H1 (cell line): Measurements from ENCODE around the gene C2CD4B. TPM values are rescaled to one million over a fixed set of nuclear protein-coding genes. Genes with fewer than 3 reads are reported as not detected.

ENCODE experiments used
- CTCF ChIA-PET: fragments of 300-600 bp; sonication (Branson Sonifier 250); formaldehyde crosslinking; loops from one replicate; lab custom pipeline; 2021; ENCODE audit not compliant: partially characterized antibody; lab: Charles Lee
- POLR2A ChIA-PET: fragments of 300-600 bp; sonication (Branson Sonifier 250); formaldehyde crosslinking; loops from one replicate; lab custom pipeline; 2021; ENCODE audit warnings: inconsistent platforms; ENCODE audit not compliant: partially characterized antibody; lab: Charles Lee
- DNase-seq, 2 experiments: peaks; one replicate each; pipeline versions ENCODE4 v3.0.0 to v3.0.0-alpha.2; 2010 to 2022; ENCODE audit warnings: low spot score in 2 of 2, low read depth in 1 of 2, mixed read lengths in 1 of 2
- FAIRE-seq: peaks from 2 replicates; lab custom pipeline; 2011; peaks lifted over from hg19 to GRCh38; lab: Jason Lieb, UNC
- H2AFZ ChIP-seq: 2 replicates; pipeline ENCODE4 v1.8.1; 2012; ENCODE audit warnings: low read length, inconsistent platforms
- H2AK5ac ChIP-seq: 2 replicates; pipeline ENCODE4 v1.6.1; 2013; ENCODE audit warnings: low read depth, low read length
- H2BK120ac ChIP-seq: replicated peaks from 2 replicates; pipeline ENCODE3; 2013; ENCODE audit warnings: low read depth, low read length, inconsistent platforms
- H2BK12ac ChIP-seq: 2 replicates; pipeline ENCODE4 v1.6.1; 2013; ENCODE audit warnings: low read depth, low read length
- H2BK15ac ChIP-seq: 2 replicates; pipeline ENCODE4 v1.6.1; 2013; ENCODE audit warnings: low read length
- H2BK20ac ChIP-seq: 2 replicates; pipeline ENCODE4 v1.6.1; 2013; ENCODE audit warnings: low read length
- H2BK5ac ChIP-seq: 2 replicates; pipeline ENCODE4 v1.6.1; 2013; ENCODE audit warnings: low read depth, low read length
- H3K14ac ChIP-seq: 2 replicates; pipeline ENCODE4 v1.6.1; 2013; ENCODE audit warnings: inconsistent platforms; ENCODE audit not compliant: insufficient read length
- H3K18ac ChIP-seq: 2 replicates; pipeline ENCODE4 v1.6.1; 2013; ENCODE audit warnings: low read length; ENCODE audit errors: extremely low read depth
- H3K23ac ChIP-seq: 2 replicates; pipeline ENCODE4 v1.6.1; 2013; ENCODE audit warnings: inconsistent platforms; ENCODE audit not compliant: insufficient read length
- H3K23me2 ChIP-seq: 2 replicates; pipeline ENCODE4 v1.6.1; 2013; ENCODE audit warnings: low read depth, low read length
- H3K27ac ChIP-seq: 2 replicates; pipeline ENCODE4 v1.6.1; 2011; ENCODE audit warnings: low read depth, low read length, inconsistent platforms
- H3K27me3 ChIP-seq, 4 experiments: replicated peaks in 1 of 4; 1 replicate in 1 of 4; 2 replicates in 3 of 4; pipeline versions ENCODE4 v1.6.1 to v1.8.1; 2011 to 2013; ENCODE audit warnings: low read length in 3 of 4, mild to moderate bottlenecking in 3 of 4, inconsistent platforms in 2 of 4, mixed read lengths in 2 of 4, moderate library complexity in 1 of 4; ENCODE audit not compliant: control insufficient read depth in 3 of 4, insufficient read depth in 3 of 4; ENCODE audit errors: extremely low read depth in 1 of 4
- H3K36me3 ChIP-seq, 4 experiments: 2 replicates each; pipeline versions ENCODE4 v1.6.1 to v1.8.1; 2011 to 2013; ENCODE audit warnings: mild to moderate bottlenecking in 4 of 4, low read length in 3 of 4, moderate library complexity in 2 of 4, control low read depth in 1 of 4, inconsistent platforms in 1 of 4; ENCODE audit not compliant: insufficient read depth in 4 of 4, control insufficient read depth in 2 of 4
- H3K4ac ChIP-seq: replicated peaks from 2 replicates; pipeline ENCODE3; 2013; ENCODE audit warnings: low read length, low read depth, mixed read lengths, inconsistent platforms; ENCODE audit not compliant: insufficient read length
- H3K4me1 ChIP-seq, 4 experiments: replicated peaks in 1 of 4; 1 replicate in 1 of 4; 2 replicates in 3 of 4; pipeline versions ENCODE4 v1.6.1 to v1.8.1; 2011 to 2013; ENCODE audit warnings: low read length in 3 of 4, inconsistent platforms in 2 of 4, mixed read lengths in 1 of 4; ENCODE audit not compliant: insufficient read depth in 4 of 4, control insufficient read depth in 3 of 4
- H3K4me2 ChIP-seq, 2 experiments: 2 replicates each; pipeline versions ENCODE4 v1.6.1 to v1.8.1; 2011 to 2013; ENCODE audit warnings: low read depth in 2 of 2, low read length in 2 of 2, control low read depth in 1 of 2, inconsistent platforms in 1 of 2, mild to moderate bottlenecking in 1 of 2; ENCODE audit not compliant: insufficient read depth in 1 of 2
- H3K4me3 ChIP-seq, 4 experiments: fragments of 200-600, 300-600 bp in 1 of 4; sonication (generic), shearing (Covaris generic), sonication (Bioruptor Twin) in 1 of 4; 2 replicates each; pipeline versions ENCODE4 v1.5.1 to v1.8.1; 2011 to 2016; ENCODE audit warnings: low read length in 4 of 4, low read depth in 3 of 4, control low read depth in 2 of 4, inconsistent platforms in 2 of 4, mild to moderate bottlenecking in 2 of 4, mixed read lengths in 1 of 4, moderate library complexity in 1 of 4; ENCODE audit not compliant: insufficient read depth in 2 of 4; ENCODE audit errors: extremely low read depth in 1 of 4
- H3K56ac ChIP-seq: replicated peaks from 2 replicates; pipeline ENCODE3; 2013; ENCODE audit warnings: low read depth, mild to moderate bottlenecking, mixed read lengths, low read length, inconsistent platforms; ENCODE audit not compliant: insufficient read length
- H3K79me1 ChIP-seq: 2 replicates; pipeline ENCODE4 v1.6.1; 2013; ENCODE audit warnings: low read depth, low read length, control low read depth
- H3K79me2 ChIP-seq, 2 experiments: 2 replicates each; pipeline versions ENCODE4 v1.6.1 to v1.8.1; 2012 to 2013; ENCODE audit warnings: low read length in 2 of 2, mild to moderate bottlenecking in 2 of 2, inconsistent platforms in 1 of 2; ENCODE audit not compliant: insufficient read depth in 2 of 2, control insufficient read depth in 1 of 2
- H3K9ac ChIP-seq, 4 experiments: replicated peaks in 1 of 4; 1 replicate in 1 of 4; 2 replicates in 3 of 4; pipeline versions ENCODE4 v1.6.1 to v1.8.1; 2011 to 2013; ENCODE audit warnings: low read depth in 3 of 4, low read length in 3 of 4, control low read depth in 2 of 4, mild to moderate bottlenecking in 2 of 4, moderate library complexity in 2 of 4, inconsistent platforms in 1 of 4; ENCODE audit errors: extremely low read depth in 1 of 4
- H3K9me3 ChIP-seq, 2 experiments: 2 replicates each; pipeline versions ENCODE4 v1.6.1 to v1.8.1; 2012 to 2013; ENCODE audit warnings: mild to moderate bottlenecking in 2 of 2, moderate library complexity in 2 of 2, control low read depth in 1 of 2, inconsistent platforms in 1 of 2, low read depth in 1 of 2, low read length in 1 of 2, mixed read lengths in 1 of 2; ENCODE audit not compliant: insufficient read depth in 2 of 2
- H4K20me1 ChIP-seq, 2 experiments: replicated peaks in 1 of 2; 2 replicates each; pipeline versions ENCODE3 to v1.8.1; 2011 to 2013; ENCODE audit warnings: inconsistent platforms in 2 of 2, low read length in 2 of 2, mild to moderate bottlenecking in 1 of 2; ENCODE audit not compliant: insufficient read depth in 2 of 2, control insufficient read depth in 1 of 2
- H4K5ac ChIP-seq: 2 replicates; pipeline ENCODE4 v1.6.1; 2013; ENCODE audit warnings: low read length, low read depth, mixed read lengths, inconsistent platforms; ENCODE audit not compliant: insufficient read length
- H4K8ac ChIP-seq: 2 replicates; pipeline ENCODE4 v1.8.0; 2013; ENCODE audit warnings: mild to moderate bottlenecking, moderate library complexity, low read length, inconsistent platforms; ENCODE audit not compliant: insufficient read depth; ENCODE audit errors: extremely low read depth
- H4K91ac ChIP-seq: replicated peaks from 2 replicates; pipeline ENCODE3; 2013; ENCODE audit warnings: low read length, mixed read lengths, inconsistent platforms; ENCODE audit not compliant: insufficient read length
- BRCA1 ChIP-seq: IDR thresholded peaks from 2 replicates; pipeline ENCODE4 v1.6.1; 2012; ENCODE audit warnings: low read depth, low read length, improper control_type of control experiment
- CBX8 ChIP-seq: fragments of 300-800, 300-1000 bp; sonication (generic); IDR thresholded peaks from 2 replicates; pipeline ENCODE4 v1.7.1; 2016; ENCODE audit warnings: low read depth, low read length, borderline replicate concordance
- CREB1 ChIP-seq: IDR thresholded peaks from 2 replicates; pipeline ENCODE4 v1.6.1; 2012; ENCODE audit warnings: inconsistent platforms
- EP300 ChIP-seq, 2 experiments: IDR thresholded peaks; 1 replicate in 1 of 2; 2 replicates in 1 of 2; pipeline ENCODE4 v1.6.1; 2011 to 2012; ENCODE audit warnings: low read depth in 2 of 2, low read length in 2 of 2, mild to moderate bottlenecking in 2 of 2, borderline replicate concordance in 1 of 2, inconsistent platforms in 1 of 2, moderate library complexity in 1 of 2
- GTF2F1 ChIP-seq: IDR thresholded peaks from 2 replicates; pipeline ENCODE4 v1.6.1; 2012; ENCODE audit warnings: low read depth, low read length, improper control_type of control experiment, borderline replicate concordance
- MAFK ChIP-seq: IDR thresholded peaks from 2 replicates; pipeline ENCODE4 v1.6.1; 2012; ENCODE audit warnings: low read depth, mild to moderate bottlenecking, improper control_type of control experiment, low read length
- PHF8 ChIP-seq: fragments of 200-600 bp; sonication (generic); conservative IDR thresholded peaks from 2 replicates; pipeline ENCODE4 v1.7.1; 2012; ENCODE audit warnings: low read depth, mild to moderate bottlenecking, inconsistent platforms, low read length, moderate library complexity
- RBBP5 ChIP-seq: IDR thresholded peaks from 2 replicates; pipeline ENCODE4 v1.7.1; 2012; ENCODE audit warnings: low read depth, mild to moderate bottlenecking, inconsistent platforms, low read length, moderate library complexity, borderline replicate concordance
- SAP30 ChIP-seq: fragments of 300-600 bp; sonication (generic); IDR thresholded peaks from 2 replicates; pipeline ENCODE4 v1.7.1; 2012; ENCODE audit warnings: low read length, moderate library complexity, mild to moderate bottlenecking, inconsistent platforms; ENCODE audit not compliant: insufficient read depth, insufficient replicate concordance
- SIRT6 ChIP-seq: IDR thresholded peaks from one replicate; pipeline ENCODE4 v1.7.1; 2012; ENCODE audit warnings: low read length, inconsistent platforms
- SP4 ChIP-seq: IDR thresholded peaks from 2 replicates; pipeline ENCODE4 v1.6.1; 2012; ENCODE audit warnings: low read length, inconsistent platforms
- TAF1 ChIP-seq: IDR thresholded peaks from 2 replicates; pipeline ENCODE4 v1.6.1; 2011; ENCODE audit warnings: mild to moderate bottlenecking, low read depth, low read length
- USF2 ChIP-seq: IDR thresholded peaks from 2 replicates; pipeline ENCODE4 v1.6.1; 2011; ENCODE audit warnings: low read length, improper control_type of control experiment
- YY1 ChIP-seq: IDR thresholded peaks from 2 replicates; pipeline ENCODE4 v1.6.1; 2011; ENCODE audit warnings: low read depth, mild to moderate bottlenecking, low read length
- WGBS, 2 experiments: shearing (Covaris generic) in 1 of 2; methylation state at CpG; one replicate each; pipeline versions ENCODE4 v1.1.6 to v1.1.7; 2013 to 2015; ENCODE audit warnings: low lambda C conversion rate in 2 of 2, mixed read lengths in 2 of 2, inconsistent platforms in 1 of 2, low coverage in 1 of 2, missing lambda C conversion rate in 1 of 2; ENCODE audit not compliant: insufficient replicate concordance in 2 of 2, insufficient coverage in 1 of 2, insufficient read length in 1 of 2; ENCODE audit errors: extremely low coverage in 1 of 2, missing lambda C conversion rate in 1 of 2; 5-methylcytosine and 5-hydroxymethylcytosine counted together
- polyA plus RNA-seq, 7 experiments: library from polyadenylated mRNA; depleted of rRNA in 3 of 7; stranded (reverse) in 5 of 7; unstranded in 2 of 7; fragments of >200 nt in 5 of 7; fragments of 200-250 nt in 2 of 7; gene quantifications; 1 replicate in 5 of 7; 2 replicates in 1 of 7; 4 replicates in 1 of 7; pipeline versions ENCODE4 v1.2.1 to v1.2.3, GENCODE V29; 2011 to 2013; ENCODE audit warnings: missing spikeins in 2 of 7, mixed read lengths in 2 of 7
- total RNA-seq: library from RNA; stranded (reverse); fragmentation: NEBNext Ultra II Directional; extraction: Animal tissue kit (Norgen Biotek cat#: 25700); gene quantifications from 2 replicates; pipeline ENCODE4 v1.2.1, GENCODE V29; 2021

Gene C2CD4B
- total and polyA plus RNA-seq, 2 of the 8 experiments (the other 6 are each of a cell fraction or from before 2014, with no cell fraction given): 0.12 to 0.73 TPM

DNA sequence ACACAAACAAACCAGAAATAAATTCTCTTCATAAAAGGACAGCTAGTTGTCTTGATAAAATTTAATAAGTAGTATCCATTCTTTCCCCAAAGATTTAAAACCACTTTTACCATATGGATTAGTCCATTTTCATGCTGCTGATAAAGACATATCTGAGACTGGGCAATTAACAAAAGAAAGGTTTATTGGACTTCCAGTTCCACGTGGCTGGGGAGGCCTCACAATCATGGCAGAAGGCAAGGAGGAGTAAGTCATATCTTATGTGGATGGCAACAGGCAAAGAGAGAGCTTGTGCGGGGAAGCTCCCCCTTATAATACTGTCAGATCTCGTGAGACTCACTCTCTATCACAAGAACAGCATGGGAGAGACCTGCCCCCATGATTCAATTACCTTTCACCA, 38.7 kb downstream of the C2CD4B start:
- Histone ChIP-seq H3K18ac (no peak overlapping the region), H3K79me1 (no peaks in the 10 kb centered on the region), H2AFZ (no peak overlapping the region), H2AK5ac (no peak overlapping the region), H2BK20ac (no peak overlapping the region), H3K27ac (no peak overlapping the region), H3K4me2 (no peak overlapping the region), H3K9me3 (peaks cover 0 to 7% of the 10 kb centered on the region in 2 experiments; a peak in 2 of 4 replicates), H3K4ac (no peak overlapping the region)
- ChIA-PET POLR2A (interaction anchor here (1.4 kb wide), 1 partner anchor 16 kb away, joined by 3 read pairs; no protein-coding TSS in a partner anchor), CTCF (interaction anchor here (0.9 to 1.8 kb wide), 9 partner anchors 8 to 181 kb away, joined by 3 to 9 read pairs (median 4); partner anchors contain the start of gene C2CD4B)
- no peak for FAIRE-seq
- TF ChIP-seq YY1: no peak
- TF ChIP-seq CREB1: no peak
- TF ChIP-seq BRCA1: no peak
- TF ChIP-seq SIRT6: no peak
- no peak for TF ChIP-seq RBBP5
- TF ChIP-seq SAP30: no peak
- no peak for TF ChIP-seq EP300 (IDR thresholded peaks at IDR 0.05; ENCODE audit: borderline replicate concordance in 1 of 2, low read depth in 2 of 2, low read length in 2 of 2)
- no peak for TF ChIP-seq USF2
- TF ChIP-seq SP4: no peak
- TF ChIP-seq GTF2F1: no peak
- no peak for TF ChIP-seq CBX8
- no peak for TF ChIP-seq TAF1
- no peak for TF ChIP-seq PHF8
- TF ChIP-seq MAFK: no peak
- TF ChIP-seq, all 59 proteins: peak for 0
- Histone ChIP-seq H2BK12ac (no peak overlapping the region), H3K27me3 (peaks cover 0 to 1% (median 0%) of the 10 kb centered on the region in 4 experiments; a peak in 1 of 7 replicates), H3K23me2 (no peaks in the 10 kb centered on the region), H3K36me3 (no peaks in the 10 kb centered on the region), H2BK120ac (no peak overlapping the region), H3K56ac (no peak overlapping the region), H4K8ac (no peak overlapping the region), H3K79me2 (no peaks in the 10 kb centered on the region), H2BK5ac (no peak overlapping the region), H2BK15ac (no peak overlapping the region), H3K4me3 (no peak overlapping the region), H3K4me1 (no peaks in the 10 kb centered on the region), H3K14ac (no peak overlapping the region), H4K5ac (no peak overlapping the region), H3K9ac (no peak overlapping the region), H4K20me1 (no peaks in the 10 kb centered on the region), H4K91ac (no peak overlapping the region), H3K23ac (no peak overlapping the region)
- DNase-seq: no peak
- WGBS, 2 experiments: 87% methylated on average over 3 of the region's 3 CpGs; no CpG with 5 or more reads in 1 of the 2 experiments
